ENCODE measurements around the gene RPS6KA4. TPM values are rescaled to one million over a fixed set of nuclear protein-coding genes. Genes with fewer than 3 reads are reported as not detected.
"Not testable (repeated sequence)": the region's sequence is repeated elsewhere in the genome, so short reads cannot be mapped to it uniquely, and the experiment has no call there.

Gene RPS6KA4
- total and polyA plus RNA-seq, 8 donors = 7.4 to 18.8 (median 10.5) TPM

GRCh38 chr11:64410404-64410734 is 51.4 kb downstream of the RPS6KA4 start:
- no peak for TF ChIP-seq CTCF (IDR thresholded peaks at IDR 0.05)
- no peaks in the 10 kb centered on the region for H3K36me3 ChIP-seq
- ATAC-seq = no peak
- intact Hi-C loops (cut with DNase I) = no loop called here
- no peak overlapping the region for H3K27ac ChIP-seq
- H3K4me3 ChIP-seq = no peak overlapping the region
- no peaks in the 10 kb centered on the region for H3K4me1 ChIP-seq
- H3K9me3 ChIP-seq = no peaks in the 10 kb centered on the region
- 66 to 80% methylated on average over 7 of the region's 7 CpGs for WGBS, 2 donors
- no peak for FAIRE-seq
- no peaks in the 10 kb centered on the region for H3K27me3 ChIP-seq
- no peak for DNase-seq

GRCh38 chr11:64413417-64413816 is 54.5 kb downstream of the RPS6KA4 start:
- intact Hi-C loops (cut with DNase I) = no loop called here
- no peaks in the 10 kb centered on the region for H3K27me3 ChIP-seq
- H3K4me3 ChIP-seq = no peak overlapping the region
- TF ChIP-seq CTCF (IDR thresholded peaks at IDR 0.05) = no peak
- ATAC-seq (no peak), DNase-seq (no peak), FAIRE-seq (no peak)
- 74 to 75% methylated on average over 3 of the region's 3 CpGs for WGBS, 2 donors
- no peaks in the 10 kb centered on the region for H3K4me1 ChIP-seq
- H3K27ac ChIP-seq = no peak overlapping the region
- H3K36me3 ChIP-seq = no peaks in the 10 kb centered on the region
- H3K9me3 ChIP-seq = no peaks in the 10 kb centered on the region

- intact Hi-C loops (cut with DNase I) = no loop called here
- H3K4me3 ChIP-seq = no peak overlapping the region
- 70 to 78% methylated on average over 10 of the region's 10 CpGs for WGBS, 2 donors
- no peak overlapping the region for H3K27ac ChIP-seq
- no peaks in the 10 kb centered on the region for H3K4me1 ChIP-seq
- no peaks in the 10 kb centered on the region for H3K36me3 ChIP-seq
- TF ChIP-seq CTCF (IDR thresholded peaks at IDR 0.05) = no peak
- H3K9me3 ChIP-seq = no peaks in the 10 kb centered on the region
- no peaks in the 10 kb centered on the region for H3K27me3 ChIP-seq
- ATAC-seq = no peak
- DNase-seq = no peak
- FAIRE-seq = no peak
These were observed 56.3 kb downstream of the RPS6KA4 start for GRCh38 chr11:64415286-64415685.

- ATAC-seq = no peak
- Histone ChIP-seq H3K27me3 (no peaks in the 10 kb centered on the region), H3K4me3 (no peak overlapping the region), H3K9me3 (no peaks in the 10 kb centered on the region), H3K27ac (no peak overlapping the region), H3K4me1 (no peaks in the 10 kb centered on the region), H3K36me3 (no peaks in the 10 kb centered on the region)
- TF ChIP-seq CTCF (IDR thresholded peaks at IDR 0.05) = no peak
- intact Hi-C loops (cut with DNase I) = no loop called here
- no peak for FAIRE-seq
- no peak for DNase-seq
- 78 to 81% methylated on average over 9 of the region's 9 CpGs for WGBS, 2 donors
These were observed 57.2 kb downstream of the RPS6KA4 start for GRCh38 chr11:64415996-64416728.

- H3K27ac ChIP-seq; H3K4me3 ChIP-seq; FAIRE-seq; intact Hi-C loops (cut with DNase I); ATAC-seq; DNase-seq; H3K4me1 ChIP-seq; H3K27me3 ChIP-seq; H3K9me3 ChIP-seq; H3K36me3 ChIP-seq: not testable (repeated sequence)
- WGBS, 2 donors = 90% methylated on average over 7 of the region's 7 CpGs
These were observed 59.3 kb downstream of the RPS6KA4 start for GRCh38 chr11:64418233-64418632.

Data from pancreas (tissue), 10 donors.